ENCODE results near the gene IYD. TPM values are rescaled to one million over a fixed set of nuclear protein-coding genes. Genes with fewer than 3 reads are reported as not detected.

Gene IYD
- polyA plus RNA-seq, 2 donors: 0.01 TPM; not detected in 1

DNA sequence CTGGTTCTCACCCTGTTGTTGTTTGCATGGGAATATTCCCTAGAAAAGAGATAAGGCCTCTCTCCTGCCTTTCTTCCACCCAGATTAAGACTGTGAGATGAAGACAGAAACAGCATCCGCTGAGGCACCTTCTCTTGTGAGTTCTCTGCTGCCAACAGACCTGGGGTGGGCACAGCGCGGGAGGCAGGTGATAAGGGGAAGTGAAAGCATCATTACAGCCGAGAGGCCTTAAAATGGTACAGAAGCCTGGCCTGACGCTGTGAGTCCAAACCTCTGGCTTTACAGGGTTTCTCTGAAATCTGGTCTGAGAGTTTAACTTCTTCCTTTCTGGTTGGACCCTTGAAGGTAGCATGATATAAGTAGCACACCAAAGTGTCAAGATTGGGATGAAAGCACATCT is 21.0 kb upstream of the IYD start:
- WGBS, 2 donors: 94 to 97% methylated on average over 5 of the region's 5 CpGs
- no peaks in the 10 kb centered on the region for H3K36me3 ChIP-seq (ENCODE audit: control insufficient read depth in 2 of 2, insufficient read depth in 2 of 2, low read length in 1 of 2)
- H3K9me3 ChIP-seq (ENCODE audit: control insufficient read depth in 2 of 2, insufficient read depth in 1 of 2, low read depth in 1 of 2, low read length in 1 of 2): no peaks in the 10 kb centered on the region
- H3K27ac ChIP-seq (ENCODE audit: low read depth in 2 of 2, low read length in 1 of 2): no peak overlapping the region
- no peaks in the 10 kb centered on the region for H3K27me3 ChIP-seq (ENCODE audit: control insufficient read depth in 1 of 2, insufficient read depth in 2 of 2, low read length in 2 of 2)
- no peaks in the 10 kb centered on the region for H3K4me1 ChIP-seq (ENCODE audit: control insufficient read depth in 2 of 2, insufficient read depth in 2 of 2, low read length in 1 of 2)
- no peak overlapping the region for H3K4me3 ChIP-seq (ENCODE audit: low read depth in 1 of 2, low read length in 2 of 2)

DNA sequence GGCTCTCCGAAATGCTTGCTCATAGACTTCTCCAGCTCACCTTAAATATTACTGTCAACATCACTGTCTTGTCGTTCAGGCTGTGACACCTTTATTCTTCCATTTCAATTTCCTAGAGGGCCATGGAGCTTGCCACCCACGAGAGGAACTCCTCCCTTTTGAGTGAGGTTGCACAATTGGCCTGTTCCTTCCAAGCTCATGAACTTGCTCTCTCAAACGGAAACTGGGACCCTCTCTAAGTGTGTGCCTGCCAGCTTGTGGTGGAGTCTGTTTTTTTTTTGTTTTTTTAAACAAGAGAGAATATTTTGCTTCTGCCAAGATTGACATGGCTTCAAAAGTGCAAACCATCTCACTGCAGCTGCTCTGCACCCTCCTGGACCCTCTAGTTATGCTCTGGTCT is 19.3 kb upstream of the IYD start:
- H3K4me1 ChIP-seq (ENCODE audit: control insufficient read depth in 2 of 2, insufficient read depth in 2 of 2, low read length in 1 of 2): no peaks in the 10 kb centered on the region
- H3K9me3 ChIP-seq (ENCODE audit: control insufficient read depth in 2 of 2, insufficient read depth in 1 of 2, low read depth in 1 of 2, low read length in 1 of 2): no peaks in the 10 kb centered on the region
- WGBS, 2 donors: 68% methylated on average over 4 of the region's 4 CpGs
- no peak overlapping the region for H3K4me3 ChIP-seq (ENCODE audit: low read depth in 1 of 2, low read length in 2 of 2)
- no peaks in the 10 kb centered on the region for H3K27me3 ChIP-seq (ENCODE audit: control insufficient read depth in 1 of 2, insufficient read depth in 2 of 2, low read length in 2 of 2)
- H3K36me3 ChIP-seq (ENCODE audit: control insufficient read depth in 2 of 2, insufficient read depth in 2 of 2, low read length in 1 of 2): no peaks in the 10 kb centered on the region
- no peak overlapping the region for H3K27ac ChIP-seq (ENCODE audit: low read depth in 2 of 2, low read length in 1 of 2)

DNA sequence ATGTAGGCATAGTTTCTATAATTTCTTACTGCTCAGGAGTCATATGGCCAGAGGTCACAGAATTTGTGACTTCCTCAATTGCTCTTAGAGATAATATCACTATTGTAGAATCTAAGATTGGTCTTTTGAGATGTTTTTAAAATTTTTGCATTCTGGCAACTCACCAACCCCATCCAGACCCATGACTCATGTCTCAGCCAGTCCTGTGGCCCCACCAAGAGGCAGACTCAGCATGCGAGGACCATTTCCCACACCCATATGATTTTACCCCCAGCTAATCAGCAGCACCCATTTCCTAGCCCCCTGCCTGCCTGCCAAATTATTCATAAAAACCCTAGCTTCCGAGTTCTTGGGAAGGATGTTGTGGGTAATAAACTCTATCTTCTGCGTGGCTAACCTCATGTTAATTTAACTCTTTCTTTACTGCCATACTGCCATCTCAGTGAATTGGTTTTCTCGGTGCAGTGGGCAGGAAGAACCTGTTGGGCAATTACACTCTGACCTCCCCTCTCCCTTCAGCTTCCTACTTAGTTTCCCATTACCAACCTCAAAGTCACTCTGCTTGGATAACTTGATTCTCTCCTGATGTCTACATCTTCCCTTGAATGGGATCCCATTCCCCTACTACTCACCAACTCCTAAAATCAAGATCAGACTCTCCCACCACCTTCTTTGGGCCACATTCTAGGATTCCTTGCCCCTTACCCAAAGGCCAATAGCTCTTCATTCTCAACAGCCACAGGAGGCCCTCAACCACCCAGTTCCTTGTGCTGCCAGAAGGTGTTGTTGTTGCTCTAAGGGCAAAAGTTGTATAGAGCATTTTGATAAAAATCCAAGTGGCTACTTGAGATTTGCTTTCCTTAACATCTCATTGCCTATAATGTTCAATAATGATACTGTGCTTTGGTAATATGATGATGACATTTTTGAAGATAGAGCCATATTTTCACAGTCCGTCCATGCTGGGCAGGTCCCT is 16.2 kb upstream of the IYD start:
- no peaks in the 10 kb centered on the region for H3K4me1 ChIP-seq (ENCODE audit: control insufficient read depth in 2 of 2, insufficient read depth in 2 of 2, low read length in 1 of 2)
- H3K27me3 ChIP-seq (ENCODE audit: control insufficient read depth in 1 of 2, insufficient read depth in 2 of 2, low read length in 2 of 2): no peaks in the 10 kb centered on the region
- H3K9me3 ChIP-seq (ENCODE audit: control insufficient read depth in 2 of 2, insufficient read depth in 1 of 2, low read depth in 1 of 2, low read length in 1 of 2): no peaks in the 10 kb centered on the region
- no peak overlapping the region for H3K27ac ChIP-seq (ENCODE audit: low read depth in 2 of 2, low read length in 1 of 2)
- 67 to 85% methylated on average over 5 of the region's 5 CpGs for WGBS, 2 donors
- no peak overlapping the region for H3K4me3 ChIP-seq (ENCODE audit: low read depth in 1 of 2, low read length in 2 of 2)
- no peaks in the 10 kb centered on the region for H3K36me3 ChIP-seq (ENCODE audit: control insufficient read depth in 2 of 2, insufficient read depth in 2 of 2, low read length in 1 of 2)

GRCh38 chr6:150353445-150353844 is 15.4 kb upstream of the IYD start:
- H3K27me3 ChIP-seq (ENCODE audit: control insufficient read depth in 1 of 2, insufficient read depth in 2 of 2, low read length in 2 of 2): no peaks in the 10 kb centered on the region
- no peak overlapping the region for H3K4me3 ChIP-seq (ENCODE audit: low read depth in 1 of 2, low read length in 2 of 2)
- H3K36me3 ChIP-seq (ENCODE audit: control insufficient read depth in 2 of 2, insufficient read depth in 2 of 2, low read length in 1 of 2): no peaks in the 10 kb centered on the region
- no peaks in the 10 kb centered on the region for H3K4me1 ChIP-seq (ENCODE audit: control insufficient read depth in 2 of 2, insufficient read depth in 2 of 2, low read length in 1 of 2)
- no peaks in the 10 kb centered on the region for H3K9me3 ChIP-seq (ENCODE audit: control insufficient read depth in 2 of 2, insufficient read depth in 1 of 2, low read depth in 1 of 2, low read length in 1 of 2)
- 86 to 95% methylated on average over 1 of the region's 1 CpG for WGBS, 2 donors
- no peak overlapping the region for H3K27ac ChIP-seq (ENCODE audit: low read depth in 2 of 2, low read length in 1 of 2)

GRCh38 chr6:150354754-150355571 is 13.8 kb upstream of the IYD start:
- no peaks in the 10 kb centered on the region for H3K9me3 ChIP-seq (ENCODE audit: control insufficient read depth in 2 of 2, insufficient read depth in 1 of 2, low read depth in 1 of 2, low read length in 1 of 2)
- H3K27me3 ChIP-seq (ENCODE audit: control insufficient read depth in 1 of 2, insufficient read depth in 2 of 2, low read length in 2 of 2): no peaks in the 10 kb centered on the region
- H3K4me1 ChIP-seq (ENCODE audit: control insufficient read depth in 2 of 2, insufficient read depth in 2 of 2, low read length in 1 of 2): no peaks in the 10 kb centered on the region
- no peak overlapping the region for H3K4me3 ChIP-seq (ENCODE audit: low read depth in 1 of 2, low read length in 2 of 2)
- 45 to 67% methylated on average over 2 of the region's 2 CpGs for WGBS, 2 donors
- H3K27ac ChIP-seq (ENCODE audit: low read depth in 2 of 2, low read length in 1 of 2): no peak overlapping the region
- H3K36me3 ChIP-seq (ENCODE audit: control insufficient read depth in 2 of 2, insufficient read depth in 2 of 2, low read length in 1 of 2): no peaks in the 10 kb centered on the region

- 78 to 84% methylated on average over 4 of the region's 4 CpGs for WGBS, 2 donors
- no peak overlapping the region for H3K4me3 ChIP-seq (ENCODE audit: low read depth in 1 of 2, low read length in 2 of 2)
- no peaks in the 10 kb centered on the region for H3K36me3 ChIP-seq (ENCODE audit: control insufficient read depth in 2 of 2, insufficient read depth in 2 of 2, low read length in 1 of 2)
- no peaks in the 10 kb centered on the region for H3K9me3 ChIP-seq (ENCODE audit: control insufficient read depth in 2 of 2, insufficient read depth in 1 of 2, low read depth in 1 of 2, low read length in 1 of 2)
- H3K27ac ChIP-seq (ENCODE audit: low read depth in 2 of 2, low read length in 1 of 2): no peak overlapping the region
- no peaks in the 10 kb centered on the region for H3K4me1 ChIP-seq (ENCODE audit: control insufficient read depth in 2 of 2, insufficient read depth in 2 of 2, low read length in 1 of 2)
- H3K27me3 ChIP-seq (ENCODE audit: control insufficient read depth in 1 of 2, insufficient read depth in 2 of 2, low read length in 2 of 2): no peaks in the 10 kb centered on the region
Measured at GRCh38 chr6:150355932-150356331, 12.9 kb upstream of the IYD start.

DNA sequence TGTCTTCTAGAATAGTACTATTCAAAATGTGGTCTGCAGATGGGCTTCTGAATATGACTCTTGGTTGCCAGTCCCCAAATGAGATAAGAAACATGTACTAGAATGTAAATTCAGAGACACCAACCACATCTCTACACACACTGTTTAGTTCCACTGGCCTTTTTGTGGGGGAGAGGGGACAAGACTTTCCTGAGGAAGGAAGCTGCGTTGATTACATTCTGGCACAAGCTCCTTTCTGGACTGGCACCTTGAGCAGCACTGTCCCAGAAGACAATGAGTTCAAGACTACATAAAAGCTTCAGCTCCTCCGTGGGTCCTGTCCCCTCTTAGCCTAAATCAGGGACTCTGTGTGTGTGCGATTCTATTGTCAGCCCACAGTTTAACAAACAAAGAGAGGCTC is 6.9 kb upstream of the IYD start:
- H3K27me3 ChIP-seq (ENCODE audit: control insufficient read depth in 1 of 2, insufficient read depth in 2 of 2, low read length in 2 of 2): no peaks in the 10 kb centered on the region
- no peak overlapping the region for H3K4me3 ChIP-seq (ENCODE audit: low read depth in 1 of 2, low read length in 2 of 2)
- H3K36me3 ChIP-seq (ENCODE audit: control insufficient read depth in 2 of 2, insufficient read depth in 2 of 2, low read length in 1 of 2): no peaks in the 10 kb centered on the region
- 74 to 80% methylated on average over 3 of the region's 3 CpGs for WGBS, 2 donors
- H3K4me1 ChIP-seq (ENCODE audit: control insufficient read depth in 2 of 2, insufficient read depth in 2 of 2, low read length in 1 of 2): no peaks in the 10 kb centered on the region
- no peaks in the 10 kb centered on the region for H3K9me3 ChIP-seq (ENCODE audit: control insufficient read depth in 2 of 2, insufficient read depth in 1 of 2, low read depth in 1 of 2, low read length in 1 of 2)
- H3K27ac ChIP-seq (ENCODE audit: low read depth in 2 of 2, low read length in 1 of 2): no peak overlapping the region

DNA sequence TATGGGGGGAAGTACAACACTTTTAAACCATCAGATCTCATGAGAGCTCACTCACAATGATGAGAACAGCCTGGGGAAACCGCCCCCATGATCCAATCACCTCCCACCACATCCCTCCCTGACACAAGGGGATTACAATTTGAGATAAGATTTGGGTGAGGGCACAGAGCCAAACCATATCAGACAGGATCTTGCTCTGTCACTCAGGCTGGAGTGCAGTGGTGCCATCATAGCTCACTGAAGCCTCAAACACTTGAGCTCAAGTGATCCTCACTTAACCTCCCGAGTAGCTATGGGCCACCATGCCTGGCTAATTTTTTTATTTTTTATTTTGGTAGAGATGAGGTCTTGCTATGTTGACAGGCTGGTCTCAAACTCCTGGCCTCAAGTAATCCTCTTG is 5.1 kb upstream of the IYD start:
- no peaks in the 10 kb centered on the region for H3K4me1 ChIP-seq (ENCODE audit: control insufficient read depth in 2 of 2, insufficient read depth in 2 of 2, low read length in 1 of 2)
- 83 to 88% methylated on average over 2 of the region's 2 CpGs for WGBS, 2 donors
- H3K27ac ChIP-seq (ENCODE audit: low read depth in 2 of 2, low read length in 1 of 2): no peak overlapping the region
- H3K36me3 ChIP-seq (ENCODE audit: control insufficient read depth in 2 of 2, insufficient read depth in 2 of 2, low read length in 1 of 2): no peaks in the 10 kb centered on the region
- no peak overlapping the region for H3K4me3 ChIP-seq (ENCODE audit: low read depth in 1 of 2, low read length in 2 of 2)
- H3K9me3 ChIP-seq (ENCODE audit: control insufficient read depth in 2 of 2, insufficient read depth in 1 of 2, low read depth in 1 of 2, low read length in 1 of 2): no peaks in the 10 kb centered on the region
- no peaks in the 10 kb centered on the region for H3K27me3 ChIP-seq (ENCODE audit: control insufficient read depth in 1 of 2, insufficient read depth in 2 of 2, low read length in 2 of 2)

DNA sequence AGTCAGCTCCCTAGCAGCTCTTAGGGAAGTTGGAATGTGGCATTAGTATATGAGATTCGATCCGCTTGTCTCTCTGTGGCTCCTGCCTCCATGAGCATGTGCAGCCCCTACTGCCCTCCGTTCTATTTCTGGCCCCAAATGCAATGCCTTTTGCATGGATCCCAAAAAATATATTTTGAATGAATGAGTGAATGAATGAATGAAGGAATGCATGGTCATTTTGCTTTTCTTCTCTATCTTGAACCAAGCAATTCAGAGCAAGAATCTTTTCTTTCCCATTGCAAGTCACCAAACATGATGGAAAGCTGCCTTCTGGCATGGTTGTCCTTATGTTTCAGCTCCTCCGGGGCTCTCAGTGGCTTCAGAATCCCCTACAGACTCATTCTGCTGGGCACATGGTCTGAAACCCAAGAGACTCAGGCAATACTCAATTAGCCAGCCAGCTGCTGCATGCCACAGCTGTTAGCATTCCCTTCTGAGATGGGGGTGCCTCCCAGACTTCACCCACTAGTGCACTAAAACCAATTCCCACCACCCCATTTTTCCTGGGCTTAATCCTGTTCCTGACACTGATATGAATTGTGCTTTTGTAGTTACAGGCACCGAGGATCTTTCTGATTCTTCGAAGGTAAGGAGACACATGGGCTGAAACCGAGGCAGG is 2.6 kb upstream of the IYD start:
- Histone ChIP-seq H3K27ac (ENCODE audit: low read depth in 2 of 2, low read length in 1 of 2) (no peak overlapping the region), H3K4me1 (ENCODE audit: control insufficient read depth in 2 of 2, insufficient read depth in 2 of 2, low read length in 1 of 2) (no peaks in the 10 kb centered on the region), H3K27me3 (ENCODE audit: control insufficient read depth in 1 of 2, insufficient read depth in 2 of 2, low read length in 2 of 2) (no peaks in the 10 kb centered on the region), H3K36me3 (ENCODE audit: control insufficient read depth in 2 of 2, insufficient read depth in 2 of 2, low read length in 1 of 2) (no peaks in the 10 kb centered on the region), H3K4me3 (ENCODE audit: low read depth in 1 of 2, low read length in 2 of 2) (no peak overlapping the region), H3K9me3 (ENCODE audit: control insufficient read depth in 2 of 2, insufficient read depth in 1 of 2, low read depth in 1 of 2, low read length in 1 of 2) (no peaks in the 10 kb centered on the region)
- WGBS, 2 donors: 92 to 93% methylated on average over 7 of the region's 7 CpGs
